HCT116 (cell line): ENCODE measurements around the gene EPHX1. TPM values are rescaled to one million over a fixed set of nuclear protein-coding genes. Genes with fewer than 3 reads are reported as not detected.

Experiments
- ATAC-seq: fragments of 200-7000 bp; cut with Tn5 transposase; 2 replicates; pipeline ENCODE4 v1.9.1; 2020; ENCODE audit warnings: mild to moderate bottlenecking, moderate library complexity
- BruUV-seq: library from RNA; stranded (reverse); fragments of 400-500 nt; replicated peaks from 2 replicates; lab custom pipeline; 2021; lab: Mats Ljungman, UMichigan
- CTCF ChIA-PET: fragments of 300-600 bp; sonication (Branson Sonifier 250); formaldehyde crosslinking; loops from one replicate; lab custom pipeline; 2021; ENCODE audit warnings: antibody characterized with exemption; lab: Charles Lee
- POLR2A ChIA-PET: fragments of 300-600, 350-600 bp; sonication (Branson Sonifier 250); formaldehyde crosslinking; loops from one replicate; lab custom pipeline; 2021; ENCODE audit warnings: antibody characterized with exemption; lab: Charles Lee
- RAD21 ChIA-PET, 2 experiments: fragments of 300-600 bp; sonication (Branson Sonifier 250); formaldehyde crosslinking; loops; one replicate each; lab custom pipeline; 2023; ENCODE audit warnings: low total read pairs in 2 of 2; ENCODE audit not compliant: uncharacterized antibody in 2 of 2, unreplicated experiment in 2 of 2, low non-redundant PET in 1 of 2; lab: Charles Lee
- DNase-seq: peaks from one replicate; pipeline ENCODE4 v3.0.0-alpha.2; 2010; ENCODE audit warnings: low read depth, low spot score
- H2AFZ ChIP-seq: fragments of 200-600 bp; shearing (Covaris generic), sonication (generic); 2 replicates; pipeline ENCODE4 v1.6.1; 2017; ENCODE audit warnings: low read depth, mixed run types, mixed read lengths, antibody characterized with exemption, low read length; ENCODE audit not compliant: poor library complexity, severe bottlenecking
- H3K27ac ChIP-seq: 2 replicates; pipeline ENCODE4 v1.5.1; 2012; ENCODE audit warnings: low read depth, low read length
- H3K27me3 ChIP-seq: fragments of 200-600 bp; sonication (generic); 2 replicates; pipeline ENCODE4 v1.6.1; 2016; ENCODE audit warnings: mixed run types, low read length, mixed read lengths; ENCODE audit not compliant: insufficient read depth
- H3K36me3 ChIP-seq, 2 experiments: fragments of 200-500 bp in 1 of 2; fragments of 200-600 bp in 1 of 2; sonication (Bioruptor generic) in 1 of 2; sonication (generic) in 1 of 2; 2 replicates each; pipeline versions ENCODE4 v1.5.1 to v1.6.1; 2014 to 2016; ENCODE audit warnings: low read length in 2 of 2, inconsistent platforms in 1 of 2, mixed read lengths in 1 of 2, mixed run types in 1 of 2; ENCODE audit not compliant: insufficient read depth in 2 of 2, control insufficient read depth in 1 of 2
- H3K4me1 ChIP-seq, 2 experiments: fragments of 200-600 bp in 1 of 2; sonication (generic) in 1 of 2; 2 replicates each; pipeline versions ENCODE4 v1.5.1 to v1.6.1; 2012 to 2017; ENCODE audit warnings: low read length in 2 of 2, inconsistent platforms in 1 of 2, mild to moderate bottlenecking in 1 of 2, mixed read lengths in 1 of 2, mixed run types in 1 of 2, moderate library complexity in 1 of 2; ENCODE audit not compliant: insufficient read depth in 2 of 2, control insufficient read depth in 1 of 2
- H3K4me2 ChIP-seq: fragments of 200-600 bp; sonication (generic); 2 replicates; pipeline ENCODE4 v1.6.1; 2017; ENCODE audit warnings: mixed run types, low read length, mixed read lengths
- H3K4me3 ChIP-seq, 2 experiments: fragments of 200-600 bp in 1 of 2; sonication (generic) in 1 of 2; replicated peaks in 1 of 2; 2 replicates each; pipeline ENCODE4 v1.5.1; 2011 to 2016; ENCODE audit warnings: low read length in 2 of 2, control low read depth in 1 of 2, low read depth in 1 of 2, mild to moderate bottlenecking in 1 of 2, mixed read lengths in 1 of 2, mixed run types in 1 of 2
- H3K79me2 ChIP-seq: fragments of 200-600 bp; sonication (generic); 2 replicates; pipeline ENCODE4 v1.6.1; 2017; ENCODE audit warnings: mild to moderate bottlenecking, mixed run types, low read length, moderate library complexity, mixed read lengths; ENCODE audit not compliant: insufficient read depth
- H3K9ac ChIP-seq: fragments of 200-600 bp; sonication (generic); 2 replicates; pipeline ENCODE4 v1.6.1; 2016; ENCODE audit warnings: low read length, mixed read lengths
- H3K9me2 ChIP-seq: fragments of 200-600 bp; sonication (generic), shearing (Covaris generic); 2 replicates; pipeline ENCODE4 v1.6.1; 2017; ENCODE audit warnings: mixed run types, mild to moderate bottlenecking, moderate library complexity; ENCODE audit not compliant: insufficient read depth
- H3K9me3 ChIP-seq, 2 experiments: fragments of 200-500 bp in 1 of 2; fragments of 200-600 bp in 1 of 2; sonication (Bioruptor generic) in 1 of 2; sonication (generic) in 1 of 2; 2 replicates each; pipeline ENCODE4 v1.6.1; 2014 to 2017; ENCODE audit warnings: low read length in 2 of 2, mixed read lengths in 2 of 2, inconsistent platforms in 1 of 2, low read depth in 1 of 2, mild to moderate bottlenecking in 1 of 2, mixed run types in 1 of 2, moderate library complexity in 1 of 2; ENCODE audit not compliant: control insufficient read depth in 1 of 2, insufficient read depth in 1 of 2
- H4K20me1 ChIP-seq: fragments of 200-600 bp; sonication (generic), shearing (Covaris generic); 2 replicates; pipeline ENCODE4 v1.6.1; 2017; ENCODE audit warnings: mixed run types, mild to moderate bottlenecking, moderate library complexity; ENCODE audit not compliant: insufficient read depth
- CBX3 ChIP-seq: IDR thresholded peaks from 2 replicates; pipeline ENCODE4 v1.6.1; 2012; ENCODE audit warnings: low read depth
- CEBPB ChIP-seq: IDR thresholded peaks from 2 replicates; pipeline ENCODE4 v1.6.1; 2012; ENCODE audit warnings: low read depth
- CTCF ChIP-seq, 3 experiments: fragments of 200-600 bp in 1 of 3; sonication (generic) in 1 of 3; IDR thresholded peaks in 2 of 3; conservative IDR thresholded peaks in 1 of 3; 2 replicates each; pipeline ENCODE4 v1.5.1; 2012 to 2017; ENCODE audit warnings: low read depth in 2 of 3, low read length in 2 of 3, antibody characterized with exemption in 1 of 3, borderline replicate concordance in 1 of 3, control low read depth in 1 of 3, mild to moderate bottlenecking in 1 of 3, mixed read lengths in 1 of 3, mixed run types in 1 of 3, moderate library complexity in 1 of 3; ENCODE audit not compliant: insufficient read depth in 1 of 3
- EGR1 ChIP-seq: IDR thresholded peaks from 2 replicates; pipeline ENCODE4 v1.6.1; 2012; ENCODE audit warnings: low read depth
- ELF1 ChIP-seq: IDR thresholded peaks from 2 replicates; pipeline ENCODE4 v1.6.1; 2012; ENCODE audit warnings: low read depth, borderline replicate concordance
- EZH2 ChIP-seq: fragments of 200-600 bp; sonication (generic); IDR thresholded peaks from 2 replicates; pipeline ENCODE4 v1.6.1; 2017; ENCODE audit warnings: antibody characterized with exemption, mixed run types
- JUND ChIP-seq: IDR thresholded peaks from 2 replicates; pipeline ENCODE4 v1.6.1; 2012
- MAX ChIP-seq: IDR thresholded peaks from 2 replicates; pipeline ENCODE4 v1.6.1; 2012
- POLR2A ChIP-seq: IDR thresholded peaks from 2 replicates; pipeline ENCODE4 v1.7.0; 2011; ENCODE audit warnings: borderline replicate concordance; ENCODE audit not compliant: insufficient read depth, insufficient read length; ENCODE audit errors: extremely low read depth
- RAD21 ChIP-seq: IDR thresholded peaks from 2 replicates; pipeline ENCODE4 v1.6.1; 2012; ENCODE audit warnings: low read depth, mild to moderate bottlenecking
- REST ChIP-seq: IDR thresholded peaks from 2 replicates; pipeline ENCODE4 v1.6.1; 2012; ENCODE audit warnings: low read depth
- SIN3A ChIP-seq: IDR thresholded peaks from 2 replicates; pipeline ENCODE4 v1.6.1; 2012; ENCODE audit warnings: low read depth
- SP1 ChIP-seq: IDR thresholded peaks from 2 replicates; pipeline ENCODE4 v1.6.1; 2012; ENCODE audit warnings: low read depth
- SRF ChIP-seq: IDR thresholded peaks from 2 replicates; pipeline ENCODE4 v1.6.1; 2012; ENCODE audit warnings: low read depth
- TCF7L2 ChIP-seq: IDR thresholded peaks from 2 replicates; pipeline ENCODE4 v1.7.0; 2011; ENCODE audit warnings: borderline replicate concordance, inconsistent platforms; ENCODE audit not compliant: insufficient read depth, insufficient read length; ENCODE audit errors: extremely low read depth
- YY1 ChIP-seq: IDR thresholded peaks from 2 replicates; pipeline ENCODE4 v1.6.1; 2011; ENCODE audit warnings: low read length, low read depth, moderate library complexity, mild to moderate bottlenecking; ENCODE audit not compliant: insufficient replicate concordance; ENCODE audit errors: extremely low read depth
- ZBTB33 ChIP-seq: IDR thresholded peaks from 2 replicates; pipeline ENCODE4 v1.6.1; 2011; ENCODE audit warnings: mild to moderate bottlenecking, low read length, moderate library complexity; ENCODE audit not compliant: insufficient replicate concordance; ENCODE audit errors: extremely low read depth
- ZFX ChIP-seq: fragments of 450-650 bp; IDR thresholded peaks from 2 replicates; pipeline ENCODE4 v1.6.1; 2017
- intact Hi-C: fragments of 100-400 bp; cut with micrococcal nuclease; formaldehyde crosslinking; loops from 2 replicates; pipeline ENCODE4 v1.10.0; 2022
- total RNA-seq: library from RNA; stranded (reverse); gene quantifications from one replicate; pipeline ENCODE4 v1.2.1, GENCODE V29; 2021; ENCODE audit not compliant: unreplicated experiment

The EPHX1 gene
- total RNA-seq, 1 experiment from 2014 or later, result 44.6 TPM

- Histone ChIP-seq H3K36me3 (no peaks in the 10 kb centered on the region), H3K4me2 (no peak overlapping the region), H3K79me2 (no peaks in the 10 kb centered on the region)
- TF ChIP-seq EGR1 (no peak), MAX (no peak), CEBPB (no peak), SP1 (no peak), EZH2 (no peak), RAD21 (no peak), YY1 (no peak), SRF (no peak), POLR2A (no peak), ZFX (no peak), JUND (no peak), ELF1 (no peak), CTCF (IDR thresholded peaks at IDR 0.05 in 2 of 3, conservative IDR thresholded peaks at IDR 0.05 in 1 of 3; ENCODE audit: borderline replicate concordance in 1 of 3, insufficient read depth in 1 of 3, low read depth in 2 of 3, low read length in 2 of 3) (no peak), TCF7L2 (no peak), SIN3A (no peak), REST (no peak), CBX3 (no peak), ZBTB33 (no peak)
- TF ChIP-seq, all 23 proteins: peak for 0
- no peaks in the 10 kb centered on the region for H3K4me1 ChIP-seq
- H4K20me1 ChIP-seq, result no peaks in the 10 kb centered on the region
- H3K27ac ChIP-seq, result no peak overlapping the region
- POLR2A ChIA-PET, result no interaction called here
- intact Hi-C loops, result no loop called here
- no peaks in the 10 kb centered on the region for H3K9me3 ChIP-seq
- no peak overlapping the region for H2AFZ ChIP-seq
- H3K9ac ChIP-seq, result no peak overlapping the region
- CTCF ChIA-PET, result no interaction called here
- no TSS peak for BruUV-seq
- RAD21 ChIA-PET, result no interaction called here
- H3K9me2 ChIP-seq, result no peaks in the 10 kb centered on the region
- ATAC-seq (no peak), DNase-seq (no peak)
- no peak overlapping the region for H3K4me3 ChIP-seq
- H3K27me3 ChIP-seq, result no peaks in the 10 kb centered on the region
Measured at GRCh38 chr1:225825078-225825477, 15.2 kb downstream of the EPHX1 start.
